Upper lobe of right lung (tissue), 1 donor: ENCODE data around the gene CALU. TPM values are rescaled to one million over a fixed set of nuclear protein-coding genes. Genes with fewer than 3 reads are reported as not detected.

Experiments
- ATAC-seq: fragments of 200-7000 bp; cut with Tn5 transposase; one replicate; pipeline ENCODE4 v1.9.1; 2020; ENCODE audit warnings: mild to moderate bottlenecking, moderate library complexity
- DNase-seq: peaks from one replicate; pipeline ENCODE4 v3.0.0-alpha.2; 2020
- H3K27ac ChIP-seq: fragments of 200-600 bp; one replicate; pipeline ENCODE4 v1.8.0; 2022
- H3K27me3 ChIP-seq: fragments of 200-600 bp; one replicate; pipeline ENCODE4 v1.8.0; 2022; ENCODE audit warnings: mild to moderate bottlenecking
- H3K36me3 ChIP-seq: fragments of 200-600 bp; one replicate; pipeline ENCODE4 v1.8.0; 2022
- H3K4me1 ChIP-seq: fragments of 200-600 bp; one replicate; pipeline ENCODE4 v1.8.0; 2022
- H3K4me3 ChIP-seq: fragments of 200-600 bp; one replicate; pipeline ENCODE4 v1.8.0; 2022; ENCODE audit warnings: mild to moderate bottlenecking
- H3K9me3 ChIP-seq: fragments of 200-600 bp; one replicate; pipeline ENCODE4 v1.8.0; 2022
- intact Hi-C: fragments of 100-400 bp; cut with DNase I; formaldehyde crosslinking; loops from one replicate; pipeline ENCODE4 v1.11.0; 2022
- total RNA-seq: library from RNA; stranded (reverse); fragmentation: NEBNext Ultra II Directional; extraction: Animal tissue kit (Norgen Biotek cat#: 25700); gene quantifications from one replicate; pipeline ENCODE4 v1.2.1, GENCODE V29; 2021
- TF ChIP-seq, protein P1 (sequence below): fragments of 200-600 bp; IDR thresholded peaks from one replicate; pipeline ENCODE4 v1.8.0; 2022; ENCODE audit warnings: antibody characterized with exemption
- donor health status: DM: no; HTN: yes; CAD: no; lungs with severe emphysema.

CALU gene
- total RNA-seq, 1 donor from 2014 or later: 100 TPM

DNA sequence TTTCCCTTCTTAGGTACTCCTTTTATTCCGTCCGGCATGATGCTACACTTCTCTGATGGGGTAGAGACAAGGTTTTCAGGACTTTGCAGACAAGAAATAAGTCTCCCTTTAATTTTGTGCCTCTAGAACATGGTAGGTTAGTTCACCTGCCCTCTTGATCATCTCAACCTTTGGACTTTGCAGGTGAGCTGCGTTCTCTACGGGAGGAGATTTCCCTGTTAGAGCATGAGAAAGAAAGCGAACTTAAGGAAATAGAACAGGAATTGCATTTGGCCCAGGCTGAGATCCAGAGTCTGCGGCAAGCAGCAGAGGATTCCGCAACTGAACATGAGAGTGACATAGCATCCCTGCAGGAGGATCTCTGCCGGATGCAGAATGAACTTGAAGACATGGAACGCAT, 61.8 kb downstream of the CALU start:
- H3K27ac ChIP-seq: no peak overlapping the region
- intact Hi-C loops: no loop called here
- no peaks in the 10 kb centered on the region for H3K4me1 ChIP-seq
- ATAC-seq: no peak
- H3K36me3 ChIP-seq: no peaks in the 10 kb centered on the region
- no peak for DNase-seq
- no peaks in the 10 kb centered on the region for H3K9me3 ChIP-seq
- TF ChIP-seq, protein P1, sequence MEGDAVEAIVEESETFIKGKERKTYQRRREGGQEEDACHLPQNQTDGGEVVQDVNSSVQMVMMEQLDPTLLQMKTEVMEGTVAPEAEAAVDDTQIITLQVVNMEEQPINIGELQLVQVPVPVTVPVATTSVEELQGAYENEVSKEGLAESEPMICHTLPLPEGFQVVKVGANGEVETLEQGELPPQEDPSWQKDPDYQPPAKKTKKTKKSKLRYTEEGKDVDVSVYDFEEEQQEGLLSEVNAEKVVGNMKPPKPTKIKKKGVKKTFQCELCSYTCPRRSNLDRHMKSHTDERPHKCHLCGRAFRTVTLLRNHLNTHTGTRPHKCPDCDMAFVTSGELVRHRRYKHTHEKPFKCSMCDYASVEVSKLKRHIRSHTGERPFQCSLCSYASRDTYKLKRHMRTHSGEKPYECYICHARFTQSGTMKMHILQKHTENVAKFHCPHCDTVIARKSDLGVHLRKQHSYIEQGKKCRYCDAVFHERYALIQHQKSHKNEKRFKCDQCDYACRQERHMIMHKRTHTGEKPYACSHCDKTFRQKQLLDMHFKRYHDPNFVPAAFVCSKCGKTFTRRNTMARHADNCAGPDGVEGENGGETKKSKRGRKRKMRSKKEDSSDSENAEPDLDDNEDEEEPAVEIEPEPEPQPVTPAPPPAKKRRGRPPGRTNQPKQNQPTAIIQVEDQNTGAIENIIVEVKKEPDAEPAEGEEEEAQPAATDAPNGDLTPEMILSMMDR: no peak
- H3K27me3 ChIP-seq: no peaks in the 10 kb centered on the region
- H3K4me3 ChIP-seq: no peak overlapping the region

DNA sequence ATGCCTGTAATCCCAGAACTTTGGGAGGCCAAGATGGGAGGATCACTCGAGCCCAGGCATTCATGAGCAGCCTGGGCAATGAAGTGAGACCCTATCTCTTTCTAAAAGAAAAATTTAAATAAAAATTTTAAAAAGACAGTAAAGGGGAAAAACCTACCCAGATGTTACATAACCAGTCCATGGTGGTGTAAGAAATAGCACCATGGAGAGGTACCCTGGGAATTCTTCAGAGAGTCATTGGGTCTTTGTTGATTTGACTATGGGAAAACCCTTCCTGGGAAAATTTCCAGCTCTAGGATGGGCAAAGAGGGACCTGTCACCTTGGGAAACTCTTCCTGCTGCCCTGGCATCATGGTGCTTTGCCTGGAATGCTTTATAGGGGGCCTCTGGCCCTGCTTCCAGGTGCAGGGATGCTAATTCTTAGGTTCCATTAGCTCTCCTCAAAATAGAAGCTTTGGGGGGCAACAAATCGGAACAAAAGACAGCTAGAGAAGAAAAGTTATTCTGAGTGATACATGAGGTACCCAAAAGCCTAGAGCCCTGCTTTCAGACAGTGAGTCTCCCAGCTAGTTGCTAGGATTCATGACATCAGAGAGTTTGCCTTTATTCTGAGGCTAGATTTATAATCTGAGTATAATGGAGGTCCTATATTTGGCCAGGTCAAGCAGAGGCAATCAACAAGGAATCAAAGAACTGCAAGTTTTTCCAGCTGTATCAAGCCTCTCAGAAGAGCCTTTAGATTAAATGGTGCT, 62.7 kb downstream of the CALU start:
- H3K4me3 ChIP-seq: no peak overlapping the region
- H3K36me3 ChIP-seq: no peaks in the 10 kb centered on the region
- H3K9me3 ChIP-seq: no peaks in the 10 kb centered on the region
- no peak overlapping the region for H3K27ac ChIP-seq
- ATAC-seq (no peak), DNase-seq (no peak)
- TF ChIP-seq, protein P1: no peak
- intact Hi-C loops: no loop called here
- H3K27me3 ChIP-seq: no peaks in the 10 kb centered on the region
- H3K4me1 ChIP-seq: no peaks in the 10 kb centered on the region

DNA sequence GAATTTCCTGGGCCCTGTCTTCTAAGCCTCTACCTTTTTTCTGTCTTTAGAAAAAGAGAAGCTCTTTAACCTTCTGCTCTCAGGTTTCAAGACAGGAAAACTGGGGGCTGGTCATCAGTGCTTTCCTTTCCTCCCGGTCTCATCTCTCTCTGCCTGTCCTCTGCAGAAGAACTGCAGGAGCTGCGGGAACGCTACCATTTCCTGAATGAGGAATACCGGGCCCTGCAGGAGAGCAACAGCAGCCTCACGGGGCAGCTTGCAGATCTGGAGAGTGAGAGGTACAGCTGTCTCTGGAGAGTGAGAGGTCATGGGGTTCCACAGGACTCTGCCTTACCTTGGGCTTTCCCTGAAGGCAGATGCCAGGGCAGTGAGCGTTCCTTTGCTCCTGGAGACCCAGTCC, 65.3 kb downstream of the CALU start:
- intact Hi-C loops: no loop called here

DNA sequence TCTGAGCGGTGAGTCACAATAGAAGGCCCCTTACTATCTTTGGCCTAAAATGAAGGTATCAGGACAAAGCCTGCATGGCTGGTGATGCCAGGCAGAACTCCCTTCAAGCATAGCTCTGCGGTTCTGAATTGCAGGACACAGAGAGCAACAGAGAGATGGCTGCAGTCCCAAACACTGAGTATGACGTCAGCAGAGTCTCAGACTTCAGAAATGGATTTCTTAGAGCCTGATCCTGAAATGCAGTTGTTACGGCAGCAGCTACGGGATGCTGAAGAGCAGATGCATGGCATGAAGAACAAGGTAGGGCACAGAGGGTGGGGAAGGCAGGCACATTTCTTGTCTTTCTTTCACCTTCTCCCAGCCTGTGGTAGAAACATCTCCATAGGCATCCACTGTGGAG, 66.1 kb downstream of the CALU start:
- no peaks in the 10 kb centered on the region for H3K36me3 ChIP-seq
- no peaks in the 10 kb centered on the region for H3K27me3 ChIP-seq
- no peaks in the 10 kb centered on the region for H3K4me1 ChIP-seq
- TF ChIP-seq, protein P1: no peak
- ATAC-seq (no peak), DNase-seq (no peak)
- H3K9me3 ChIP-seq: no peaks in the 10 kb centered on the region
- H3K4me3 ChIP-seq: no peak overlapping the region
- intact Hi-C loops: no loop called here
- H3K27ac ChIP-seq: no peak overlapping the region

More for the DNA sequence above, 65.3 kb downstream of the CALU start:
- DNase-seq (no peak), ATAC-seq (no peak)
- H3K4me3 ChIP-seq: no peak overlapping the region
- H3K4me1 ChIP-seq: no peaks in the 10 kb centered on the region
- TF ChIP-seq, protein P1: no peak
- no peak overlapping the region for H3K27ac ChIP-seq
- H3K27me3 ChIP-seq: no peaks in the 10 kb centered on the region
- H3K36me3 ChIP-seq: no peaks in the 10 kb centered on the region
- H3K9me3 ChIP-seq: no peaks in the 10 kb centered on the region

DNA sequence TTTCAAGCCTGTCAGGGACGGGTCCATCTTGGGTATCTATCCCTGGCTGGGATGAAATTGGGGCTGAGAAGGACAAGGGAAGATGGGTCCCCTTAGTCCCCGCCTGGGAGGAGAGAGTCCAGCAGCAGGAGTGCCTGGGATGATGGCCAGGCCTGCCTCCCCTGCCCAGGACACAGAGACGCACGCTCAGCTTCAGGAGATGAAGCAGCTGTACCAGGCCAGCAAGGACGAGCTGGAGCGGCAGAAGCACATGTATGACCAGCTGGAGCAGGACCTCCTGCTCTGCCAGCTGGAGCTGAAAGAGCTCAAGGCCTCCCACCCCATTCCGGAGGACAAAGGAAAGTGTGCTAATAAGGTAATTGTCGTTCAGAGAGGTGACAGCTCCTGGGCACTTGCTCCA, 68.0 kb downstream of the CALU start:
- intact Hi-C loops: no loop called here
- H3K4me1 ChIP-seq: no peaks in the 10 kb centered on the region
- no peaks in the 10 kb centered on the region for H3K9me3 ChIP-seq
- no peak overlapping the region for H3K27ac ChIP-seq
- no peak for ATAC-seq
- no peak overlapping the region for H3K4me3 ChIP-seq
- no peaks in the 10 kb centered on the region for H3K36me3 ChIP-seq
- H3K27me3 ChIP-seq: no peaks in the 10 kb centered on the region
- DNase-seq: no peak
- TF ChIP-seq, protein P1: no peak

DNA sequence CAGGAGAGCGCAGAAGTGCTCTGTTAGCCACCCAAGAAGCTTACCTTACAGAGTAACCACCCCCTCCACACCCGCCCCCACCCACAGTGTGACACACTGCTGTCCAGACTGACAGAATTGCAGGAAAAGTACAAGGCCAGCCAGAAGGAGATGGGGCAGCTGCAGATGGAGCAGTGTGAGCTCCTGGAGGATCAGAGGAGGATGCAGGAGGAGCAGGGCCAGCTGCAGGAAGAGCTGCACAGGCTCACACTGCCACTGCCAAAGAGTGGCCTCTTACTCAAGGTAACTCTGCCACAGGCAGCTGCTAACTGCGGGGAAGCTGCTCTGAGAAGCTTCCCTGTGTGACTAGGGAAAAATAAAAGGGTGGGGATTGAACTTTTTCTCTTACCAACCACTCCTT, 70.2 kb downstream of the CALU start:
- Histone ChIP-seq H3K27me3 (no peaks in the 10 kb centered on the region), H3K4me1 (no peaks in the 10 kb centered on the region), H3K36me3 (no peaks in the 10 kb centered on the region), H3K27ac (no peak overlapping the region), H3K9me3 (no peaks in the 10 kb centered on the region), H3K4me3 (no peak overlapping the region)
- intact Hi-C loops: no loop called here
- DNase-seq: no peak
- no peak for ATAC-seq
- TF ChIP-seq, protein P1: no peak
